ENCODE data around the gene INSYN2B.
"Not testable (repeated sequence)": the region's sequence is repeated elsewhere in the genome, so short reads cannot be mapped to it uniquely, and the experiment has no call there.

DNA sequence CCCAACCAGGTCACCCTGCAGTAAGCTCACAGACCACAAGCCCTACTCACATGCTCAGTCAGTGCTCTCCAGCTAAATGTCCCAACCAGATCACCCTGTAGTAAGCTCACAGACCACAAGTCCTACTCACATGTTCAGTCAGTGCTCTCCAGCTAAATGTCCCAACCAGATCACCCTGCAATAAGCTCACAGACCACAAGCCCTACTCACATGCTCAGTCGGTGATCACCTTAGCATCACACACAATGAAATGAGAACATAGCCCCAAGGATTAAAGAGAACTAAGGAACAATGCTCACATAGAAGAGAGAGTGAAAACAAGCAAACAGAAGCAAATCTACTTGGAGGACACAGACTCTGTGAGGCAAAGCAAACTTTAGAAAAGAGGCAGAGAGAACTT, 145.8 kb downstream of the INSYN2B start:
- TF ChIP-seq, protein P1, sequence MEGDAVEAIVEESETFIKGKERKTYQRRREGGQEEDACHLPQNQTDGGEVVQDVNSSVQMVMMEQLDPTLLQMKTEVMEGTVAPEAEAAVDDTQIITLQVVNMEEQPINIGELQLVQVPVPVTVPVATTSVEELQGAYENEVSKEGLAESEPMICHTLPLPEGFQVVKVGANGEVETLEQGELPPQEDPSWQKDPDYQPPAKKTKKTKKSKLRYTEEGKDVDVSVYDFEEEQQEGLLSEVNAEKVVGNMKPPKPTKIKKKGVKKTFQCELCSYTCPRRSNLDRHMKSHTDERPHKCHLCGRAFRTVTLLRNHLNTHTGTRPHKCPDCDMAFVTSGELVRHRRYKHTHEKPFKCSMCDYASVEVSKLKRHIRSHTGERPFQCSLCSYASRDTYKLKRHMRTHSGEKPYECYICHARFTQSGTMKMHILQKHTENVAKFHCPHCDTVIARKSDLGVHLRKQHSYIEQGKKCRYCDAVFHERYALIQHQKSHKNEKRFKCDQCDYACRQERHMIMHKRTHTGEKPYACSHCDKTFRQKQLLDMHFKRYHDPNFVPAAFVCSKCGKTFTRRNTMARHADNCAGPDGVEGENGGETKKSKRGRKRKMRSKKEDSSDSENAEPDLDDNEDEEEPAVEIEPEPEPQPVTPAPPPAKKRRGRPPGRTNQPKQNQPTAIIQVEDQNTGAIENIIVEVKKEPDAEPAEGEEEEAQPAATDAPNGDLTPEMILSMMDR (IDR thresholded peaks at IDR 0.05; ENCODE audit: low read length), result not testable (repeated sequence)
- TF ChIP-seq EZH2 (IDR thresholded peaks at IDR 0.05; ENCODE audit: borderline replicate concordance, low read length), result not testable (repeated sequence)

Data from OCI-LY1 (cell line).